Transverse colon (tissue), 4 donors: ENCODE results near the gene ZC3H14. TPM values are rescaled to one million over a fixed set of nuclear protein-coding genes. Genes with fewer than 3 reads are reported as not detected.

ENCODE experiments used
- DNase-seq: peaks from one replicate; pipeline ENCODE4 v3.0.0-alpha.2; 2019
- H3K27ac ChIP-seq, 4 donors: fragments of 200-600 bp; sonication (generic); 2 replicates each; pipeline ENCODE4 v1.5.1; 2016 to 2018; ENCODE audit warnings: inconsistent platforms in 4 of 4
- H3K27me3 ChIP-seq: fragments of 200-600 bp; sonication (generic); 2 replicates; pipeline ENCODE4 v1.5.1; 2017; ENCODE audit warnings: inconsistent platforms
- H3K36me3 ChIP-seq, 4 donors: fragments of 200-600 bp; sonication (generic); 2 replicates each; pipeline ENCODE4 v1.5.1; 2017 to 2019; ENCODE audit warnings: inconsistent platforms in 4 of 4
- H3K4me1 ChIP-seq, 4 donors: fragments of 200-600 bp; sonication (generic); 2 replicates each; pipeline ENCODE4 v1.5.1; 2017 to 2020; ENCODE audit warnings: inconsistent platforms in 4 of 4
- H3K4me3 ChIP-seq, 4 donors: fragments of 200-600 bp; sonication (generic); 1 replicate in 1 of 4; 2 replicates in 3 of 4; pipeline versions ENCODE4 v1.5.1 to v1.6.1; 2017 to 2019; ENCODE audit warnings: inconsistent platforms in 4 of 4
- H3K9me3 ChIP-seq, 2 donors: fragments of 200-600 bp; sonication (generic); 2 replicates each; pipeline ENCODE4 v1.5.1; 2017 to 2019; ENCODE audit warnings: inconsistent platforms in 2 of 2
- CTCF ChIP-seq, 5 experiments: fragments of 200-600 bp in 3 of 5; fragments of 450-650 bp in 2 of 5; sonication (generic) in 3 of 5; IDR thresholded peaks; 1 replicate in 2 of 5; 2 replicates in 3 of 5; pipeline ENCODE4 v1.5.1; 2016 to 2017; ENCODE audit warnings: antibody characterized with exemption in 5 of 5, inconsistent platforms in 3 of 5, mild to moderate bottlenecking in 2 of 5, moderate library complexity in 1 of 5
- EP300 ChIP-seq: sonication (generic); formaldehyde crosslinking; IDR thresholded peaks from one replicate; pipeline ENCODE4 v1.6.1; 2017; ENCODE audit warnings: antibody characterized with exemption, low read depth
- POLR2A ChIP-seq: fragments of 450-650 bp; IDR thresholded peaks from one replicate; pipeline ENCODE4 v1.6.1; 2016; ENCODE audit warnings: antibody characterized with exemption, mild to moderate bottlenecking, moderate library complexity
- POLR2AphosphoS5 ChIP-seq, 3 donors: sonication (generic); formaldehyde crosslinking; IDR thresholded peaks; one replicate each; pipeline ENCODE4 v1.6.1; 2016; ENCODE audit warnings: antibody characterized with exemption in 3 of 3
- WGBS, 2 donors: methylation state at CpG; one replicate each; pipeline ENCODE4 v1.1.5; 2018; ENCODE audit warnings: low coverage in 1 of 2; 5-methylcytosine and 5-hydroxymethylcytosine counted together
- in situ Hi-C, 4 donors: fragments of 200-750 bp; cut with MboI; loops; one replicate each; pipeline versions ENCODE4 v1.15.0 to v1.15.1; 2017; ENCODE audit warnings: low sequenced_read_pairs in 3 of 4, low pct_ligation_motif_present in 1 of 4, low pct_unique_long_range_greater_than_20kb in 1 of 4
- intact Hi-C: fragments of 100-400 bp; cut with DNase I; formaldehyde crosslinking; loops from one replicate; pipeline ENCODE4 v1.15.1; 2023; ENCODE audit warnings: low total_unique reads
- total RNA-seq, 4 donors: library from RNA; depleted of rRNA; stranded (reverse); fragments of >200 nt; gene quantifications; one replicate each; pipeline ENCODE4 v1.1.0, GENCODE V29; 2016

The ZC3H14 gene
- total RNA-seq, 4 donors from 2014 or later = 29.9 to 103 (median 81.0) TPM

GRCh38 chr14:88631091-88631490, 68.3 kb downstream of the ZC3H14 start:
- no peaks in the 10 kb centered on the region for H3K36me3 ChIP-seq
- DNase-seq = no peak
- H3K4me3 ChIP-seq = no peak overlapping the region
- intact Hi-C loops (no loop called here), in situ Hi-C loops (no loop called here)
- 92 to 94% methylated on average over 3 of the region's 3 CpGs for WGBS, 2 donors
- TF ChIP-seq EP300 (no peak), POLR2AphosphoS5 (IDR thresholded peaks at IDR 0.05) (no peak)
- H3K4me1 ChIP-seq = no peaks in the 10 kb centered on the region
- H3K9me3 ChIP-seq = no peaks in the 10 kb centered on the region
- no peak overlapping the region for H3K27ac ChIP-seq
- H3K27me3 ChIP-seq = no peaks in the 10 kb centered on the region

GRCh38 chr14:88632512-88632911, 69.7 kb downstream of the ZC3H14 start:
- WGBS, 2 donors = 83% methylated on average over 2 of the region's 2 CpGs; no CpG with 5 or more reads in 1 of the 2 donors
- Histone ChIP-seq H3K4me3 (no peak overlapping the region), H3K27ac (no peak overlapping the region), H3K27me3 (no peaks in the 10 kb centered on the region), H3K36me3 (no peaks in the 10 kb centered on the region), H3K4me1 (no peaks in the 10 kb centered on the region), H3K9me3 (no peaks in the 10 kb centered on the region)
- in situ Hi-C loops = no loop called here
- intact Hi-C loops = no loop called here
- no peak for TF ChIP-seq POLR2AphosphoS5 (IDR thresholded peaks at IDR 0.05)
- TF ChIP-seq EP300 = no peak
- TF ChIP-seq CTCF (IDR thresholded peaks at IDR 0.05) = no peak
- TF ChIP-seq POLR2A = no peak
- DNase-seq = no peak

- DNase-seq = no peak
- Histone ChIP-seq H3K4me1 (no peaks in the 10 kb centered on the region), H3K27me3 (no peaks in the 10 kb centered on the region), H3K4me3 (no peak overlapping the region), H3K9me3 (no peaks in the 10 kb centered on the region), H3K36me3 (no peaks in the 10 kb centered on the region), H3K27ac (no peak overlapping the region)
- intact Hi-C loops (no loop called here), in situ Hi-C loops (no loop called here)
- WGBS, 2 donors = 67 to 89% methylated on average over 1 of the region's 1 CpG
- TF ChIP-seq POLR2AphosphoS5 (IDR thresholded peaks at IDR 0.05) = no peak
- TF ChIP-seq CTCF (IDR thresholded peaks at IDR 0.05) = no peak
- TF ChIP-seq EP300 = no peak
- no peak for TF ChIP-seq POLR2A
Measured at GRCh38 chr14:88639221-88639620, 76.4 kb downstream of the ZC3H14 start.

- H3K27ac ChIP-seq = no peak overlapping the region
- 92 to 96% methylated on average over 5 of the region's 5 CpGs for WGBS, 2 donors
- no peaks in the 10 kb centered on the region for H3K9me3 ChIP-seq
- no peak for DNase-seq
- TF ChIP-seq EP300 = no peak
- TF ChIP-seq POLR2AphosphoS5 (IDR thresholded peaks at IDR 0.05) = no peak
- no peak for TF ChIP-seq CTCF (IDR thresholded peaks at IDR 0.05)
- no peak for TF ChIP-seq POLR2A
- no peaks in the 10 kb centered on the region for H3K36me3 ChIP-seq
- H3K4me3 ChIP-seq = no peak overlapping the region
- H3K4me1 ChIP-seq = no peaks in the 10 kb centered on the region
- intact Hi-C loops = no loop called here
- no peaks in the 10 kb centered on the region for H3K27me3 ChIP-seq
- in situ Hi-C loops = loop anchor here (10.0 to 25.0 kb wide), 3 partner anchors 202 to 355 kb away; no protein-coding TSS in a partner anchor
Measured at GRCh38 chr14:88660056-88660455, 97.2 kb downstream of the ZC3H14 start.
